ENCODE data around the gene SPPL2A.
A peak's percentile ranks its signal among the peaks of the same experiment; 100 is the strongest.
"Not testable (repeated sequence)": the region's sequence is repeated elsewhere in the genome, so short reads cannot be mapped to it uniquely, and the experiment has no call there.

Gene SPPL2A, protein sequence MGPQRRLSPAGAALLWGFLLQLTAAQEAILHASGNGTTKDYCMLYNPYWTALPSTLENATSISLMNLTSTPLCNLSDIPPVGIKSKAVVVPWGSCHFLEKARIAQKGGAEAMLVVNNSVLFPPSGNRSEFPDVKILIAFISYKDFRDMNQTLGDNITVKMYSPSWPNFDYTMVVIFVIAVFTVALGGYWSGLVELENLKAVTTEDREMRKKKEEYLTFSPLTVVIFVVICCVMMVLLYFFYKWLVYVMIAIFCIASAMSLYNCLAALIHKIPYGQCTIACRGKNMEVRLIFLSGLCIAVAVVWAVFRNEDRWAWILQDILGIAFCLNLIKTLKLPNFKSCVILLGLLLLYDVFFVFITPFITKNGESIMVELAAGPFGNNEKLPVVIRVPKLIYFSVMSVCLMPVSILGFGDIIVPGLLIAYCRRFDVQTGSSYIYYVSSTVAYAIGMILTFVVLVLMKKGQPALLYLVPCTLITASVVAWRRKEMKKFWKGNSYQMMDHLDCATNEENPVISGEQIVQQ

DNA sequence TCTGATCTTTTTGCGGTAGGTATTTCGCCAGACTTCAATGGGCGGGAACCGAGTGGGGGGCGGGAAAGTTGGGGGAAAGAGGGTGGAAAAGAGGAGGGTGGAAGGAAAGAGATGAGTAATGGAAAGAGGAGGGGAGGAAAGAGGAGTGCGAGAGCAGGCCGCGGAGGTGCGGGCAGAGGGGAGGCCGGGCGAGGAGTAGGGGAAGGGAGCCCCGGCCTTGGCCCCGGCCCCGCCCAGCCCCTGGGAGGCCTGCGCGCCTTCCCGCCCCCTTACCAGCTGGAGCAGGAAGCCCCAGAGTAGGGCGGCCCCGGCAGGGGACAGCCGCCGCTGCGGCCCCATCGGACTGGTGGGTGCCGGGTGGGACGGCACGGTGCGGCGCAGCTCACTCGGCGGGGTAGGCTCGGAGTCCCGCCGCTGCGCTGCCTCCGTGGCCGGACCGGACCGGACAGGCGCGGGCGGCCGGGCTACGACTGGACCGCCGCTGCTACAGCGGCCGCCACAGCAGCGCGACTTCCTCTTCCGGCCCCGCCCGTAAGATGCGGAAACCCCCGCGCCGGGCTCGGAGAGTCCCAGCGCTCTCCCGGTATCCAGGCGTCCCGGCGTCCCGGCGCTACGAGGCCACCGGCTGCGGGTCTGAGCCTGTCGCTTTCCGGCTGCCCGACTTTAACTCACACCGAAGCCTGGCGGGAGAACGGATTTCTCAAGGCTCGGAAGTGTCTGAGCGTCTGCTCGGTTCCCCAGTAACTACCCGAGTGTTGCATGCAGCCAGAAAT is at the start of gene SPPL2A:
SPPL2A (minus strand) TSS at position 512 of the 773 bp plus-strand sequence; CDS start at position 339, 173 bp downstream.
- DNase-seq (ENCODE audit: low read depth, low spot score): peak; percentile 52

DNA sequence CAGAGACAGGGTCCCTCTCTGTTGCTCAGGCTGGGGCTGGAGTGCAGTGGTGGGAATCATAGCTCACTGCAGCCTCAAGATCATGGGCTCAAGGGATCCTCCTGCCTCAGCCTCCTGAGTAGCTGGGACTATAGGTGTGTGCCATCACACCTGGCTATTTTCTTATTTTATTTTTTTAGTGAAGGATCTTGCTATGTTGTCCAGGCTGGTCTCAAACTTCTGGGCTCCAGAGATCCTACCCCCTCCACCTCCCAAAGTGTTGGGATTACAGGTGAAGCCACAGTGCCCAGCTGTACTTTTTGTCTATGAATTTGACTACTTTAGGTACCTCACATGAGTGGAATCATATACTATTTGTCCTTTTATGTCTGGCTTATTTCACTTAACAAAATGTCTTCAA is 49.1 kb upstream of the SPPL2A start:
- no peak for DNase-seq (ENCODE audit: low read depth, low spot score)

DNA sequence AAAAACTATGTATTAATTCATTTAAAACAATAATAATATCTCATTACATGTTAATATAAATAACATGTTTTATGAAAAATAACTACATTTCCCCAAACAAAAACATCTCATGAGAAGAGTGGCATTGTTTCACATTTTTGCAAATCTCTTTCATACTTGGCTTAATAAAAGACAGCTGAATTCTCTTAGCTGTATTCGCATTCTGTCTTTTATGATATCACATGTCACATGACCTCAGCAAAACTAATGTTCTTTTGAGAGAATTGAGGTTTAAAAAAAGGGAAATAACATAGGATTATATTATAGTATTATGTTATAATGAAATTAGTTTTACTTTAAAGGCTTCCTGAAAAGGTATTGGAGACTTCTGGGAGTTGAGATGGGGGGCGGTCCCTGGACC is 48.4 kb upstream of the SPPL2A start:
- DNase-seq (ENCODE audit: low read depth, low spot score): no peak

DNA sequence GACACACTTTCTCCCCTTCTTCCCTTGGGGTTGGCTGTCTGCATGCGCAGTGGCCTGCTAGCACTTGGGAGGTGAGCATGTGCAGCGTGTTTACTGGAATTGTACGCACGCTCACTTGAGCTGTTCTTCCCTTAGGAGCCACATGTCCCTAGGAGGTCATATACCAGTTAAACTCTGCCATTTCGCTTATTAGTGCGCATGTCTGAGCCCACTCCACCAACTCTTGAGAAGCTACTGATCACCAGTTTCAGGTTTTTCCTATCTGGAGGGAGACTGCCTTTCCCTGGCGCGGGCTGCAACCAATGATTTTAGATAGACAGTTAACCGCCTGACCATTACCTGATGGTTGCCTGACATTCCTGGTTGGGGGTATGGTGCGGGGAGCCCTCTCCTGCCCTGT is 47.6 kb upstream of the SPPL2A start:
- DNase-seq (ENCODE audit: low read depth, low spot score): no peak

DNA sequence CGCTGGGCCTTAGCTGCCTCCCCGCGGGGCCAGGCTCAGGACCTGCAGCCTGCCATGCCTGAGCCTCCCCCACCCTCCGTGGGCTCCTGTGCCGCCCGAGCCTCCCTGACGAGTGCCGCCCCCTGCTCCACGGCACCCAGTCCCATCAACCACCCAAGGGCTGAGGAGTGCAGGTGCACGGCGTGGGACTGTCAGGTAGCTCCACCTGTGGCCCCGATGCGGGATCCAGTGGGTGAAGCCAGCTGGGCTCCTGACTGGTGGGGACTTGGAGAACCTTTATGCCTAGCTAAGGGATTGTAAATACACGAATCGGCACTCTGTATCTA is 46.6 kb upstream of the SPPL2A start:
- not testable (repeated sequence) for DNase-seq (ENCODE audit: low read depth, low spot score)

DNA sequence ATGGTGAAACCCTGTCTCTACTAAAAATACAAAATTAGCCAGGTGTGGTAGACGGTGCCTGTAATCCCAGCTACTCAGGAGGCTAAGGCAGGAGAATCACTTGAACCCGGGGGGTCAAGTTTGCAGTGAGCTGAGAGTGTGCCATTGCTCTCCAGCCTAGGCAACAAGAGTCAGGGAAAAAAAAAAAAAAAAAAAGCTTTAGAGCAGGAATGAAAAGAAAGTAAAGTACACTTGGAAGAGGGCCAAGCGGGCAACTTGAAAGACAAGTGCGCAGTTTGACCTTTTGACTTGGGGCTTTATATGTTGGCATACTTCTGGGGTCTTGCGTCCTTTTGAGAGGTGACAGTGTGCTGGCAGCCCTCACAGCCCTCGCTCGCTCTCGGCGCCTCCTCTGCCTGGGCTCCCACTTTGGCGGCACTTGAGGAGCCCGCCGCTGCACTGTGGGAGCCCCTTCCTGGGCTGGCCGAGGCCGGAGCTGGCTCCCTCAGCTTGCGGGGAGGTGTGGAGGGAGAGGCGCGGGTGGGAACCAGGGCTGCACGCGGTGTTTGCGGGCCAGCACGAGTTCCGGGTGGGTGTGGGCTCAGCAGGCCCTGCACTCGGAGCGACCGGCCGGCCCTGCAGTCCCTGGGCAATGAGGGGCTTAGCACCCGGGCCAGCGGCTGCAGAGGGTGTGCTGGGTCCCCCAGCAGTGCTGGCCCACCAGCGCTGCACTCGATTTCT is 46.1 kb upstream of the SPPL2A start:
- not testable (repeated sequence) for DNase-seq (ENCODE audit: low read depth, low spot score)

DNA sequence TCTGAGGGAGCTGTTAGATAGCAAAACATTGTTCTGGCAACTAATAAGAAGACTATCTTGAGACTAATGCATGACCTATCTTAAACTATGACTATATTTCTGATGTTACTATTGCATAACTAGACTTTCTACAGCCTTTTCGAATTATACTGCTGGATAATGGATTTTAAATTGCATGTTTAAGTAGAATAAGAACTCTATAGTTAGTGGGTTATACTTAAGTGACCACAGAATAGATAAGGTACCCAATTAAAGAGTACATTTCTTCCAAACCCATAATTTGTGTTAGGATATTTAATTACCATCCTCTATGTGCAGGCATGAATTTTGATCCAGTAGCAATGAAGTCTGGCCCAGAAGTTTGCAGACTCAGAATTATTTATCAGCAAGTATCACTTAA is 44.6 kb upstream of the SPPL2A start:
- no peak for DNase-seq (ENCODE audit: low read depth, low spot score)

DNA sequence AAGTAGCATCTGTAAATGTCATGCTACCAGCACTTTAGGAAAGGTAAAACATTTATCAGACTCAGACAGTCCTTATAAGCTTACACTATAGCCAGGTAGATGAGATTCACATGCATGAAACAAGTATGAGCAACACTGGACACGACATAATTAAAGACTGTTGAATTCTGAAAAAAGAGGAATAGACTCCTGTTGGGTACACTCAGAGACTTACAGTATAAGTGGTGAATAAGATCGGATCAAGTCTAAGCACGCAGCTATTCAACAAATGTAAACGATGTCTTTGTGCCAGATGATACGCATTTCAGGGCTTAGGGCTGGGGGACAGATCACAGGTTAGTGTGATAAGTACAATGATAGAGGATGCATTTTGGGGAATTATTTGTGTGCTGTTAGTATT is 43.2 kb upstream of the SPPL2A start:
- no peak for DNase-seq (ENCODE audit: low read depth, low spot score)

DNA sequence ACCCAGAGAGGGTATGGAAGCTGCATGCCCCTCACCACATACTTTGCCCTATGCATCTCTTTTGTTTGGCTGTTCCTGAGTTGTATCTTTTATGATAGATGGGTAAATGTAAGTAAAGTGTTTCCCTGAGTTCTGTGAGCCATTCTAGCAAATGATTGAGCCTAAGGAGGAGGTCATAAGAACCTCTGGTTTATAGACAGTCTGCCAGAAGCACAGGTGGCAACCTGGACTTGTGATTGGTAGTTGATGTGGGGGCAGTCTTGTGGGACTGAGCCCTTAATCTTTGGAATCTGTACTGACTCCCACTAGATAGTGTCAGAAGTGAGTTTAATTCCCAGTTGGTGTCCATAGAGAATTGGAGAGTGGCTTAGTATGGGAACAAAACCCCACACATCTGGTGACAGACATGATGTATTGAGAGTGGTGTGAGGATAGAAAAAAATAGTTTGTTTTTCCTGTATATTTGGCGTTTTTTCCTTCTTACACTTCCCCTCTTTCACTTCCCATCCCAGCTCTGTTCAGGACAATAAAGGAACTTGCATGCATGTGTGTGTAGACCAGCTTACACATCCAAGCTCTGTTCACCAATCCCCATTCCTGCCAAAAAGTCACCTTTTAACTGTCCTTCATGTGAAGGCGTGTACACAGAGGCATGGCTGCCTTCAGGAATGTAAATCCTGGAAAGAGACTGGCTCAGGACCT is 38.1 kb upstream of the SPPL2A start:
- no peak for DNase-seq (ENCODE audit: low read depth, low spot score)

DNA sequence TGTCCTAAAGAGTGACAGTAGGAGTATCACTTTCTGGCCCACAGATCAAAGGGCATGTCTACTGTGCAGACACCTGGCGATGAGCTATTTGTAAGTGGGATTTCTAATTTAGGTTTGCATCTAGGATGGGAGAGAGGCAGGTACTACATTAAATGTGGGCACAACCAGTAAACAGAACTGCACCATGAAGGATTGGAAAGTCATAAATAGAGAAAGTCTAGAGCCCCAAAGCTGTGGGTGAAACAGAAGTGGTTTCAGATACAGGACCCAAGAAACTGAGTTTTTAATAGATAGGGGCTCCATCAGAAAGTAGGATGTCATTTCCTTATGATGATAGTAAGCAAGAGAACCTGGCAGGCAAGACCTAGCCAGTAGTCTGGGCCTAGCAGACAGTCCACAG is 35.2 kb upstream of the SPPL2A start:
- DNase-seq (ENCODE audit: low read depth, low spot score): no peak

DNA sequence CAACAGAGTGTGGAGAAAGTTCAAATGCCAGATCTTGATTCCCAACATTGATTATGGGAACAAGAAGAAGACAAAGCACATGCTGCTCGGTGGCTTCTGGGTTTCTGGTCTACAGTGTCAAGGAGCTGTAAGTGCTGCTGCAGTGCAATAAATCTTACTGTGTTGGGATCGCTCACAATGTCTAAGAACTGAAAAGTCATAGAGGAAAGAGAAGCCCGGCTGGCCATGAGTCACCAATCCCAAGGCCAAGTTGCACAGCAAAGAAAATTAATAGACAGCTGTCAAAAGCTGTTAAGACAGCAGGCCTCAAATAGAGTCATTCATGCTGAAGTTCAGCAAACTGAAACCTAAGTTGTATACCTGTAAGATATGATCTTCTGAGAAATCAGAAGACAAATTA is 33.2 kb upstream of the SPPL2A start:
- no peak for DNase-seq (ENCODE audit: low read depth, low spot score)

DNA sequence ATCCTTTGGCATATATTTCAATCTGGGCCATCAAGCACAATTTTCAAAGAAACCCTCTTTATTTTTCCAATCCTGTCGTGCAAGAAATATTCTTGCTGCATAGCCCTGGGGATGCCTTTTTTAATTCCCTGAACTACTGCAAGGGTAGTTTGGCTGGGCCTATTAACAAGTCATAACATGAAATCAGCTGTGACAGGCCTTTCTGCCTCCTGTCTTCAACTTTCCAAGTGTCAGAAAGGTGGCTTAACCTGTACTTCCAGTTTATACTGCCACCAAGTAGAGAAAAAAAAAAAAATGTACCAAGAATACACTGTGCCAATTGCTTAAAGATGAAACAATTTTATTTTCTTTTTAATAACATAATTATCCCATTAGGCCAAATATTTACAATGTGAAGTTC is 32.4 kb upstream of the SPPL2A start:
- DNase-seq (ENCODE audit: low read depth, low spot score): no peak

DNA sequence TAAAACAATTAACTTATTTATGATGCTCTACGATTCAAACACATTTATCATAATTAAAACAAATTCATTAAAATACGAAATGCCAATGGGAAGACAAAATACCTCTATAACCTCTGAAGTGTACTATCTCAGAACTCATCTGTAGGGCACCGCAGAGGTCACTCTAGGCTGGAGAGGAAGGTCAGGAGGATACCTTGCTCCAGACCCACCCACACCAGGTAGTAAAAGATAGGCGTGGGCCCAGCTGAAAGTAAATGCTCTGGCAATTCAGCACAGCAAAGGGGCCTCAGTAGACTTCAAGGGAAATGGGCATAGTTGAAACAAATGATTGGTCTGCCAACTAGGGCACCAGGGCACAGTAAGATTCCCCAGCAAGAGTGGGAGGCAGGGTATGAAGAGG is 26.0 kb upstream of the SPPL2A start:
- DNase-seq (ENCODE audit: low read depth, low spot score): no peak

DNA sequence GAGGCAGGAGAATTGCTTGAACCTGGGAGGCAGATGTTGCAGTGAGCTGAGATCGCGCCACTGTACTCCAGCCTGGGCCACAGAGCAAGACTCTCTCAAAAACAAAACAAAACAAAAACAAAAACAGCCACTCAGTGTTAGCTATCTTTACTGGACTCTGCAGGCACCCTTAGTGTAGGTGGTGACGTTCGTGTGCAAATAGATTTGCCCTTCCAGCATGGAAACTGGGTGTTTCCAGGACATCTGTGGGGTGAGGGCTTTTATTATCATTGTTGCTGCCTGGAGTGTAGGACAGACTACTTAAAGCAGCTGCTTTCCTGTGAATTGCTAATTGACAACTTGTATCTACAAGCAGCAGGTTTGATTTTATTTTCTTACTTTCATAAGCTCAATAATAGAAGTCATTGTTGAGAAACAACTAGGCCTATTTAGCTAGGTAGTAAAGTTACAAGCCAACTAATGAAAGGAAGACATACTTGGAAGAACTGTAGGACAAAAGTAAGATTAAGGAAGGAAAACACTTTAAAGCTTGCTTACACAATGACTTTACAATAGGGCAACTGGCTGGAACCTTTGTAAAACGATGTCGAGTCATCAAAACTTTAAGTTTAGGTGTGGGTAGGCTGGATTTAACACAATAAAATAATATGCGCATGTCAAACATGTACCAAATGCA is 25.4 kb upstream of the SPPL2A start:
- no peak for DNase-seq (ENCODE audit: low read depth, low spot score)

DNA sequence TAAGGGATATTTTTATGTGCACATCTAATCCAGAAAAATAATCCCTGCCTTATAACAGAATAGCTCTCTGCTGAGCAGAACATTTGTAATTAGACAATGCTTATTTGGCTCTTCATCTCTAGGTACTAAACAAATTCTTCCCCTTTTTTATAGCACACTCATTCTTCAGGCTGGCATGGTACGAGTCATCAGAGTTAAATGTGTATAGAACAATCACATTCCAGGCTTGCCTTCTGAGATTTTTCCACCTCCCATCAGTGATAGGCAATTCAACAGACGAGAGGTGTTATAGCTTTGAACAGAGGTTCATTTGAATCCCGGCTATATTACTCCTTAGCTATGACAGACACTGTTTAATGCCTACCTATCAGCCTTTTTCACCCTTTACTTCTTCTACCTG is 21.4 kb upstream of the SPPL2A start:
- DNase-seq (ENCODE audit: low read depth, low spot score): no peak

DNA sequence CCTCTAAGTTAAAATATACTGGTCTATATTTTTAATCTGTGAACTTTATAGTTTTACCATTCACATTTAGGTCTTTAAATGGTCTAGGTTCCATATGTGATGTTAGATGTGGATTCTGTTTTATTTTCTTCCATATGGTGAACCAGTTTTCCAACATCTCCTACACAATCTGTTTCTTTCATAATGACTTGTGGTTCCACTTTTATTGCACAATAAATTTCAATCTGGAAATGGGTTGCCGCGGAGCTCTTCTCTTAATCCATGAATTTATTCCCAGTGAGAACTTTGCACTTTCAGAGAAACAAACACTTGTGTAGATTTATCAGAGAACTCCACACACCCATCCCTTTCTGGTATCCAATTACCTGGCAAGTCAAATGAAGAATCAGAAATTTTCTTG is 20.9 kb upstream of the SPPL2A start:
- no peak for DNase-seq (ENCODE audit: low read depth, low spot score)

DNA sequence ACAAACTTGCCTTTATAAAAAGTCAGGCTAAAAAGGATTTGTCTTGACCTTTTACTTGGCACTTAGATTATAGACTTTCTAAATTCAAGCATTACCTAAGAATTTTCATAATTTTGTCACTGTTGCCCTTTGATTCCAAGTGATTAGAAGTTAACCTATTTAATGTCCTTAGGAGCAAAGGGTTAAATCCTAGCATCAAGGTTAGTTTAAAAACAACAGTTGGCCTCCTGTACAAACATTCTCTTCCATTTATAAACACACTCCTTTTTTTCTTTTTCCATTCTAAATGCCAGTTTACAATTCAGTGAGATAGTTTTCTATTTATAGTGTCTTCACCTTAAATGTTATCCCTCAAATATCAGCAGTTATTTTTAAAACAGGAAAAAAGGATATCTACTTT is 18.4 kb upstream of the SPPL2A start:
- no peak for DNase-seq (ENCODE audit: low read depth, low spot score)

DNA sequence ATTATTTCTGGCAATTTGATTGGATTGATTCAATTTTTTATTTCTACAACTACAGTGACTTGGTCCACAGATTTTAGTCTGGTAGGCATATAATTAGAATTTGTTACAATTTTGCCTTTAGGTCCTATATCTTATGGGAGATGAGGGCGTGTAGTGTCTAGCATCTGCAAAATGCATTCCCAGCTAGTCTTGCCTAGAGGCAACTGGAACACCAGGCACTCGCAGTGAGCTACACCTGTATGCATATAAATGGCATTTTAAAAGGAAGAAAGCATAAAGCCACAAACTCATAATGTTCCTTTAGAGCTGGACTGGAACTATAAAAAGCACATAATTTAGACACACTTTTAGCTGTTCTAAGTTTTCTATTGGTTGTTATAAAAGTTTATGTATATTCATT is 17.9 kb upstream of the SPPL2A start:
- no peak for DNase-seq (ENCODE audit: low read depth, low spot score)

DNA sequence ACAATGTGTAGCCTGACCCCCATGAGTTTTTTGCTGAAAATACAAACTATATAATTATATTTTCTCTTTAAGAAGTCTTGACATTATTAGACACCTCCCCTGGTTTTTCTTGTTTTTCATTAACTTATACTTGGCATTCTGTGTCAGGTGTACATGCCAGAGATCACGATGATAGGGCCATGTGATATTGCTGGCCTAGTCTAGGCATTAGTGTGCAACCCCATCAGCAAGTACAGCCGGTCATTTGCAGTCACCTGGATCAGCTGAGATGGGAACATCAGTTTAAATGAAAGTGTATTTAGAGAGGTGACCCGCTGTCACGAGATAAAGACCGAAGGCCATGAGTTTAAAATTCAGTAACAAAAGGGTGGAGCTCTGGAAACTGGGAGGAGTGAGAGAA is 12.6 kb upstream of the SPPL2A start:
- no peak for DNase-seq (ENCODE audit: low read depth, low spot score)

DNA sequence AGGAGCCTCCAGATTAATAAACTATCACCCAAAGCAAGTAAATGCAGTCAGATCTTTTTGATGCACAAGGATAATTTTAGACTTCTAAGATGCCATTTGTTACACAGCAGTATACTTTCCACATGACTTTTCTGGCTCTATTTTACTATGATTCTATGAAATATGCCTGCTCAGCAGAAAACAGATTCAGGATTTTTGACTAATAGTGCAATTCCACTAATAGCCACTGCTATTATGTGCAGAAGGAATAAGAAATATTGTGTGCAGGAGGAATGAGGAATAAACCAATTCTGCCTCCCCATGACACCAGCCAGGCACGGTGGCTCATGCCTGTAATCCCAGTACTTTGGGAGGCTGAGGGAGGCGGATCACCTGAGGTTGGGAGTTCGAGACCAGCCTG is 11.5 kb upstream of the SPPL2A start:
- no peak for DNase-seq (ENCODE audit: low read depth, low spot score)

DNA sequence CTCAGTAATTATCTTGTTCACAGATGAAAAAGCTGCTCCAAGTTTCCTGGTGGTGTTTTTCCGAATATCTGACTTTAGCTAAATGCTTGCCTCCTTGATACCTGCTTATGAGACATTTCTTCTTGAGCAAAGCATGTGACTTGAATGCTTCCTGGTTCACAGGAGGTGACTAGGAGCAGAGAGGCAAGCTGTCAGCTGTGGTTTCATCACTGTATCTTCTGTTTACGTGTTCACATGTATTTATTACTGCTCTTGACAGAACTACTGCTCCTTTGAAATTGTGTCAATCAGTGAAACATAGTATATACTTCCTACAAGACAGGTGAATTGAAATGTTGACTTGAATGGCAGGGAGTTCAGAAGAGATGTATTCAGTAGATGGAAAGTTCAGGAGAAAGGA is 8.9 kb upstream of the SPPL2A start:
- DNase-seq (ENCODE audit: low read depth, low spot score): no peak
